Measurements from ENCODE around the gene ACOX2.

ACOX2 gene

GRCh38 chr3:58536501-58537411 lies at the start of gene ACOX2:
Gene ACOX2, minus strand, starts transcription at chr3:58537190. Its CDS starts 2,084 bp downstream, at chr3:58535106.
- in situ Hi-C loops (cut with MboI; ENCODE audit: low sequenced_read_pairs) = loop anchor here (10.0 to 25.0 kb wide), 2 partner anchors 222 to 349 kb away; no protein-coding TSS in a partner anchor

GRCh38 chr3:58585994-58586393 lies 49.0 kb upstream of the ACOX2 start:
- in situ Hi-C loops (cut with MboI; ENCODE audit: low sequenced_read_pairs) = no loop called here

GRCh38 chr3:58585005-58585786 lies 48.2 kb upstream of the ACOX2 start:
- in situ Hi-C loops (cut with MboI; ENCODE audit: low sequenced_read_pairs) = no loop called here

GRCh38 chr3:58584690-58585004 lies 47.7 kb upstream of the ACOX2 start:
- in situ Hi-C loops (cut with MboI; ENCODE audit: low sequenced_read_pairs) = no loop called here

- in situ Hi-C loops (cut with MboI; ENCODE audit: low sequenced_read_pairs) = no loop called here
Observed at GRCh38 chr3:58581328-58582091, 44.5 kb upstream of the ACOX2 start.

GRCh38 chr3:58580826-58581327 lies 43.9 kb upstream of the ACOX2 start:
- in situ Hi-C loops (cut with MboI; ENCODE audit: low sequenced_read_pairs) = no loop called here

GRCh38 chr3:58578873-58579272 lies 41.9 kb upstream of the ACOX2 start:
- in situ Hi-C loops (cut with MboI; ENCODE audit: low sequenced_read_pairs) = no loop called here

GRCh38 chr3:58577269-58577821 lies 40.4 kb upstream of the ACOX2 start, which contains the start of gene FAM107A:
Gene FAM107A, minus strand, starts transcription at chr3:58577391. Its CDS starts 7,531 bp downstream, at chr3:58569860.
- in situ Hi-C loops (cut with MboI; ENCODE audit: low sequenced_read_pairs) = no loop called here

GRCh38 chr3:58576716-58577115 lies 39.7 kb upstream of the ACOX2 start:
- in situ Hi-C loops (cut with MboI; ENCODE audit: low sequenced_read_pairs) = no loop called here

GRCh38 chr3:58575971-58576652 lies 39.1 kb upstream of the ACOX2 start:
- in situ Hi-C loops (cut with MboI; ENCODE audit: low sequenced_read_pairs) = no loop called here

- in situ Hi-C loops (cut with MboI; ENCODE audit: low sequenced_read_pairs) = no loop called here
Observed at GRCh38 chr3:58574682-58575081, 37.7 kb upstream of the ACOX2 start.

- in situ Hi-C loops (cut with MboI; ENCODE audit: low sequenced_read_pairs) = no loop called here
Observed at GRCh38 chr3:58574106-58574505, 37.1 kb upstream of the ACOX2 start.

GRCh38 chr3:58573640-58574039 lies 36.6 kb upstream of the ACOX2 start:
- in situ Hi-C loops (cut with MboI; ENCODE audit: low sequenced_read_pairs) = no loop called here

GRCh38 chr3:58572634-58573230 lies 35.7 kb upstream of the ACOX2 start:
- in situ Hi-C loops (cut with MboI; ENCODE audit: low sequenced_read_pairs) = no loop called here

- in situ Hi-C loops (cut with MboI; ENCODE audit: low sequenced_read_pairs) = no loop called here
Observed at GRCh38 chr3:58572013-58572633, 35.1 kb upstream of the ACOX2 start.

GRCh38 chr3:58570851-58571250 lies 33.9 kb upstream of the ACOX2 start:
- in situ Hi-C loops (cut with MboI; ENCODE audit: low sequenced_read_pairs) = no loop called here

GRCh38 chr3:58569287-58570001 lies 32.5 kb upstream of the ACOX2 start:
- in situ Hi-C loops (cut with MboI; ENCODE audit: low sequenced_read_pairs) = no loop called here

- in situ Hi-C loops (cut with MboI; ENCODE audit: low sequenced_read_pairs) = no loop called here
Observed at GRCh38 chr3:58568572-58569286, 31.7 kb upstream of the ACOX2 start.
